HepG2 (cell line): ENCODE data around the gene C4B. TPM values are rescaled to one million over a fixed set of nuclear protein-coding genes. Genes with fewer than 3 reads are reported as not detected.
A peak's percentile ranks its signal among the peaks of the same experiment; 100 is the strongest.

Experiments used
- CCAR2 ChIP-seq: fragments of 200-400 bp; formaldehyde crosslinking; optimal IDR thresholded peaks from 2 replicates; pipeline ENCODE3; 2018; ENCODE audit warnings: low read depth, mild to moderate bottlenecking, low read length, moderate library complexity
- DMAP1 ChIP-seq: IDR thresholded peaks from 2 replicates; pipeline ENCODE4 v1.6.1; 2016
- GMEB1 ChIP-seq: sonication (generic); formaldehyde crosslinking; IDR thresholded peaks from 2 replicates; pipeline ENCODE4 v1.5.1; 2020; ENCODE audit warnings: missing genetic modification reagents, mild to moderate bottlenecking, borderline replicate concordance
- GRHL1 ChIP-seq: sonication (generic); formaldehyde crosslinking; conservative IDR thresholded peaks from 2 replicates; pipeline ENCODE4 v1.8.0; 2022; ENCODE audit warnings: missing genetic modification reagents
- RNF2 ChIP-seq: fragments of 450-650 bp; conservative IDR thresholded peaks from 2 replicates; pipeline ENCODE4 v1.6.1; 2016; ENCODE audit warnings: low read depth
- SATB2 ChIP-seq: sonication (generic); formaldehyde crosslinking; IDR thresholded peaks from 2 replicates; pipeline ENCODE4 v1.5.0; 2020; ENCODE audit warnings: missing genetic modification reagents
- SIX1 ChIP-seq: sonication (generic); formaldehyde crosslinking; IDR thresholded peaks from 2 replicates; pipeline ENCODE4 v1.4.0; 2020; ENCODE audit warnings: missing genetic modification reagents, borderline replicate concordance
- SKI ChIP-seq: fragments of 450-650 bp; IDR thresholded peaks from one replicate; pipeline ENCODE4 v1.6.1; 2018; ENCODE audit warnings: mild to moderate bottlenecking; ENCODE audit not compliant: partially characterized antibody
- SOX6 ChIP-seq, 2 experiments: fragments of 450-650 bp in 1 of 2; sonication (generic) in 1 of 2; formaldehyde crosslinking in 1 of 2; IDR thresholded peaks; 2 replicates each; pipeline versions ENCODE4 v1.4.0 to v1.6.1; 2017 to 2020; ENCODE audit warnings: antibody characterized with exemption in 1 of 2, mild to moderate bottlenecking in 1 of 2, missing genetic modification reagents in 1 of 2
- ZBTB7A ChIP-seq: sonication (generic); formaldehyde crosslinking; IDR thresholded peaks from 2 replicates; pipeline ENCODE4 v1.8.0; 2022; ENCODE audit warnings: mild to moderate bottlenecking, missing genetic modification reagents
- ZBTB8A ChIP-seq: sonication (generic); formaldehyde crosslinking; IDR thresholded peaks from 2 replicates; pipeline ENCODE4 v1.4.0; 2020; ENCODE audit warnings: mild to moderate bottlenecking, low read depth, missing genetic modification reagents, borderline replicate concordance
- ZNF101 ChIP-seq: sonication (generic); formaldehyde crosslinking; IDR thresholded peaks from 2 replicates; pipeline ENCODE4 v1.4.0; 2020; ENCODE audit warnings: mild to moderate bottlenecking, low read depth, missing genetic modification reagents, borderline replicate concordance
- ZNF335 ChIP-seq: sonication (generic); formaldehyde crosslinking; IDR thresholded peaks from 2 replicates; pipeline ENCODE4 v1.4.0; 2020; ENCODE audit warnings: missing genetic modification reagents
- ZNF34 ChIP-seq: sonication (generic); formaldehyde crosslinking; IDR thresholded peaks from 2 replicates; pipeline ENCODE4 v1.4.0; 2020; ENCODE audit warnings: mild to moderate bottlenecking, missing genetic modification reagents, borderline replicate concordance
- ZNF501 ChIP-seq: sonication (generic); formaldehyde crosslinking; IDR thresholded peaks from 2 replicates; pipeline ENCODE4 v1.5.1; 2020; ENCODE audit warnings: mild to moderate bottlenecking, moderate library complexity, missing genetic modification reagents
- ZNF530 ChIP-seq: sonication (generic); formaldehyde crosslinking; IDR thresholded peaks from 2 replicates; pipeline ENCODE4 v1.5.0; 2020; ENCODE audit warnings: low read depth, mild to moderate bottlenecking, missing genetic modification reagents
- ZNF629 ChIP-seq: sonication (generic); formaldehyde crosslinking; conservative IDR thresholded peaks from 2 replicates; pipeline ENCODE4 v1.5.0; 2020; ENCODE audit warnings: missing genetic modification reagents
- ZNF7 ChIP-seq: IDR thresholded peaks from 2 replicates; pipeline ENCODE4 v1.6.1; 2016; ENCODE audit warnings: missing biosample characterization, missing genetic modification reagents
- ZSCAN25 ChIP-seq: sonication (generic); formaldehyde crosslinking; IDR thresholded peaks from 2 replicates; pipeline ENCODE4 v1.8.0; 2022; ENCODE audit warnings: mild to moderate bottlenecking, missing genetic modification reagents
- polyA plus RNA-seq, 8 experiments: library from polyadenylated mRNA; depleted of rRNA in 3 of 8; stranded (reverse) in 7 of 8; unstranded in 1 of 8; fragments of >200 nt; fragmentation: Illumina TruSeq in 4 of 8; extraction: Trizol in 4 of 8; gene quantifications; 2 replicates each; pipeline versions ENCODE4 v1.2.1 to v1.2.3, GENCODE V29; 2011 to 2016; ENCODE audit warnings: low read depth in 4 of 8, missing spikeins in 1 of 8, mixed read lengths in 1 of 8; ENCODE audit not compliant: insufficient read depth in 1 of 8
- total RNA-seq, 5 experiments: library from RNA; depleted of rRNA; stranded (reverse); fragments of >200 nt; fragmentation: Illumina TruSeq; extraction: Trizol; gene quantifications; 2 replicates each; pipeline ENCODE4 v1.2.3, GENCODE V29; 2016; ENCODE audit warnings: low read depth in 1 of 5
- TF ChIP-seq, protein P1 (sequence below): sonication (generic); formaldehyde crosslinking; IDR thresholded peaks from 2 replicates; pipeline ENCODE4 v1.4.0; 2020; ENCODE audit warnings: missing genetic modification reagents
- TF ChIP-seq, protein P2 (sequence below), 2 experiments: sonication (generic) in 1 of 2; formaldehyde crosslinking in 1 of 2; IDR thresholded peaks; 2 replicates each; pipeline versions ENCODE4 v1.4.0 to v1.6.1; 2018 to 2020; ENCODE audit warnings: missing genetic modification reagents in 2 of 2, borderline replicate concordance in 1 of 2, low read depth in 1 of 2, mild to moderate bottlenecking in 1 of 2, missing biosample characterization in 1 of 2

Gene C4B
- total and polyA plus RNA-seq, 2 of the 13 experiments (the other 11 are each of a cell fraction or from before 2014, with no cell fraction given), result 167 to 538 TPM

GRCh38 chr6:32047855-32048766 is 33.5 kb downstream of the C4B start (continued):
- TF ChIP-seq, protein P1, sequence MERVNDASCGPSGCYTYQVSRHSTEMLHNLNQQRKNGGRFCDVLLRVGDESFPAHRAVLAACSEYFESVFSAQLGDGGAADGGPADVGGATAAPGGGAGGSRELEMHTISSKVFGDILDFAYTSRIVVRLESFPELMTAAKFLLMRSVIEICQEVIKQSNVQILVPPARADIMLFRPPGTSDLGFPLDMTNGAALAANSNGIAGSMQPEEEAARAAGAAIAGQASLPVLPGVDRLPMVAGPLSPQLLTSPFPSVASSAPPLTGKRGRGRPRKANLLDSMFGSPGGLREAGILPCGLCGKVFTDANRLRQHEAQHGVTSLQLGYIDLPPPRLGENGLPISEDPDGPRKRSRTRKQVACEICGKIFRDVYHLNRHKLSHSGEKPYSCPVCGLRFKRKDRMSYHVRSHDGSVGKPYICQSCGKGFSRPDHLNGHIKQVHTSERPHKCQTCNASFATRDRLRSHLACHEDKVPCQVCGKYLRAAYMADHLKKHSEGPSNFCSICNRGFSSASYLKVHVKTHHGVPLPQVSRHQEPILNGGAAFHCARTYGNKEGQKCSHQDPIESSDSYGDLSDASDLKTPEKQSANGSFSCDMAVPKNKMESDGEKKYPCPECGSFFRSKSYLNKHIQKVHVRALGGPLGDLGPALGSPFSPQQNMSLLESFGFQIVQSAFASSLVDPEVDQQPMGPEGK (CRISPR knock-in tag), result peak; percentile 81
- TF ChIP-seq ZNF629 (CRISPR knock-in tag) (peak; percentile 71), ZNF530 (CRISPR knock-in tag) (no peak), ZBTB8A (CRISPR knock-in tag) (peak; percentile 56; the same call in 1 of the 2 replicates), ZNF7 (CRISPR knock-in tag) (no peak), ZSCAN25 (peak; percentile 83), GRHL1 (CRISPR knock-in tag) (no peak), SOX6 (IDR thresholded peaks at IDR 0.05) (no peak), SOX6 (CRISPR knock-in tag; IDR thresholded peaks at IDR 0.05) (peak; percentile 74), GMEB1 (CRISPR knock-in tag) (peak; percentile 73), CCAR2 (peak; percentile 80), ZNF335 (CRISPR knock-in tag) (peak; percentile 98), RNF2 (0 out of 2 replicates have a peak, but pooled peaks have one; percentile 42), ZNF501 (CRISPR knock-in tag) (peak; percentile 55), ZNF101 (CRISPR knock-in tag) (no peak), SIX1 (CRISPR knock-in tag) (no peak), ZNF34 (CRISPR knock-in tag) (0 out of 2 replicates have a peak, but pooled peaks have one; percentile 26), SKI (peak; percentile 56), DMAP1 (CRISPR knock-in tag) (peak; percentile 74; the same call in 1 of the 2 replicates), ZBTB7A (no peak), SATB2 (CRISPR knock-in tag) (no peak)
- TF ChIP-seq, protein P2, sequence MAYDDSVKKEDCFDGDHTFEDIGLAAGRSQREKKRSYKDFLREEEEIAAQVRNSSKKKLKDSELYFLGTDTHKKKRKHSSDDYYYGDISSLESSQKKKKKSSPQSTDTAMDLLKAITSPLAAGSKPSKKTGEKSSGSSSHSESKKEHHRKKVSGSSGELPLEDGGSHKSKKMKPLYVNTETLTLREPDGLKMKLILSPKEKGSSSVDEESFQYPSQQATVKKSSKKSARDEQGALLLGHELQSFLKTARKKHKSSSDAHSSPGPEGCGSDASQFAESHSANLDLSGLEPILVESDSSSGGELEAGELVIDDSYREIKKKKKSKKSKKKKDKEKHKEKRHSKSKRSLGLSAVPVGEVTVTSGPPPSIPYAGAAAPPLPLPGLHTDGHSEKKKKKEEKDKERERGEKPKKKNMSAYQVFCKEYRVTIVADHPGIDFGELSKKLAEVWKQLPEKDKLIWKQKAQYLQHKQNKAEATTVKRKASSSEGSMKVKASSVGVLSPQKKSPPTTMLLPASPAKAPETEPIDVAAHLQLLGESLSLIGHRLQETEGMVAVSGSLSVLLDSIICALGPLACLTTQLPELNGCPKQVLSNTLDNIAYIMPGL (CRISPR knock-in tag; IDR thresholded peaks at IDR 0.05; ENCODE audit: borderline replicate concordance in 1 of 2, low read depth in 1 of 2), result peak; percentile 98
